NK-92 (cell line): ENCODE data around the gene CHCHD10.
"Not testable (repeated sequence)": the region's sequence is repeated elsewhere in the genome, so short reads cannot be mapped to it uniquely, and the experiment has no call there.

Source experiments
- DNase-seq: peaks from one replicate; lab custom pipeline; 2025; ENCODE audit not compliant: unreplicated experiment; lab: John Stamatoyannopoulos, UW

Gene CHCHD10

DNA sequence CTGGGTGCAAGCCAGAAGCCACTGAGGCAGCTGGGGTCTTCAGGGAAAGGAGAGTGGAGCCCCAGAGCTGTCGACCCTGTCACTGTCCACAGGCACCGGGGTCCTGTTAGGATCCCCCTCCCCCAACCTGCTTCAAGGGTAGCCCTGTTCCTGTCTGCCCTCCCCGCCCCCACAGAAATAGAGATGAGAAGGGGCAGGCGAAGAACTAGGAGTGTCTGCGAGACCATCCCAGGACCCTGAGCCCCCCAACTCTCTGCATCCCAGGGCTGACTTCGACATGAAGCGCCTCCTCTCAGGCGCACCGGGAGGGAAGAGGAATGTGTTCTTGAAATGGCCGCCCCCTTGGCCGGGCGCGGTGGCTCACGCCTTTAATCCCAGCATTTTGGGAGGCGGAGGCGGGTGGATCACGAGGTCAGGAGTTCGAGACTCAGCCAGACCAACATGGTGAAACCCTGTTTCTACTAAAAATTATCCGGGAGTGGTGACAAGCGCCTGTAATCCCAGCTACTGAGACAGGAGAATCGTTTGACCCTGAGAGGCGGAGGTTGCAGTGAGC, 16.3 kb downstream of the CHCHD10 start:
- no peak for DNase-seq

DNA sequence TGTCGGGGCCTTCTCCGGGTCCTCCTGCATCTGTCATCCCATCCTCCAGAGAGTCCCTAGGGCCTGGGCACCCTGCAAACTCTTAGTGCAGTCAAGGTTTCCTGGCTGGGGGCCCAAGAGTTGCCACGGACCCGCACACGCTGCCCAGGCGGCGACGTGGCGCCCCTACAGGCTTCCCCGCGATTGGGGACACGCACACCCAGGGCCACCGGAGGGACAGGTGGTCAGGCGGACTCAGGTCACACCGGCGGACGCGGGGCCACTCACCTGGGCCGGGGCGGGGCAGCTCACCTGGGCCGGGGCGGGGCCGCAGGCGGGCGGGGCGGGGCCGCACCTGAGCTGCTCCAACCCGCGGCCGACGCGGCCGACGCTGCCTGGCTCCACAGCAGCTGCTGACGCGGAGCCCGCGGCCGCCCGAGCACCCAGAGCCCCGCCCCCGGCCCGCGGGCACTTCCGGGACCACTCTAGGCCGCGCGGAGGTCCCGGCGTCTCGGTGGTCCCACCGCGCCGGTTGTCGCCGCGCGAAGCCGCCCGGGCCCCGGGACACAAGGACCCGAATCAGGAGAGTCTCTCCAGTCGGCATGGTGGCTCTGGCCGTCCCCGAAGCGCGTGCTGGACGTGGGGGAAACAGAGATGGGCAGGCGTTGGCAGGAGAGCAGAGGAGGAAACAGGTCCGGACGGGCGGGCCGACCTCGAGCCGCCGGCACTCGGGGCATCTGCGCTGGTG, 16.9 kb downstream of the CHCHD10 start, which contains the start of gene ZNF70:
Gene ZNF70 (minus strand): TSS at position 399 of the 727 bp plus-strand sequence. CDS start 5,972 bp downstream, outside the sequence.
- peak; percentile 11 for DNase-seq

DNA sequence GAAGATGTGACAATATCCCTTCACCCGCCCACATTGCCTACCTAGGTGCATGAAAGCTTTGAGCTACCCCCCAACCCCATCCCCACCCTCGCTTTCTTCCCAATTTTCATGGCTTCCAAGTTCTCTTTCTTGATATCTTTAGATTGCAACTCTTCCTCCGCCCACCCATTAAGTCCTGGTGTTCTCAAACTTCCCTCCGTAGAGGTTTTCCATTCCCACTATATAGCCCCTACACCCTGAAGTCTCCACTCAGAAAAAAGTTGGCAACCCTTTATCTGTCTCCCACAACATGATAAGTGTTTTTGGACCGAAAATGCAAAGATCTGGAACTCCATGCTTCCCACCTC, 17.4 kb downstream of the CHCHD10 start:
- no peak for DNase-seq

DNA sequence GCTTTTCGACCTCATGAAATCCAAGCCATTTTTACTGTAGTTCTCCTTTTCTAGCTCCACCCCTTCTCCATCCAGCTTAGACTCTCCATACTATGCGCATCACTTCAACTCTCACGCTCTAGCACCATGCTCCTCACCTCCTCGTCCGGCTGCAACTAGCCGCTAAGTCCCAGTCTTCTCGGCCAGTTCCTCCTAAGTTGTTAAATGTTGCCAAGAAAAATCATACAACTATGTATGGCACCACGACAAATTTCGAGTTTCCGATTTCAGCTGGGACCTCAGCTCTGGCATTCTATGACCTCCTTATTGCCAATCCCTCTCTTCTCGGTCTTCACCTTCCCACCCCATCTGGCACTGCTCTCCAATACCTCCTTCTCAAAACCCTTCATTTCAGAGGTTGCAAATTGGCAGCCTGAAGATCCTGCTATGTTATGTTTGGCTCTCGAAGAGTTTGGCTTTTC, 17.9 kb downstream of the CHCHD10 start:
- DNase-seq: no peak

DNA sequence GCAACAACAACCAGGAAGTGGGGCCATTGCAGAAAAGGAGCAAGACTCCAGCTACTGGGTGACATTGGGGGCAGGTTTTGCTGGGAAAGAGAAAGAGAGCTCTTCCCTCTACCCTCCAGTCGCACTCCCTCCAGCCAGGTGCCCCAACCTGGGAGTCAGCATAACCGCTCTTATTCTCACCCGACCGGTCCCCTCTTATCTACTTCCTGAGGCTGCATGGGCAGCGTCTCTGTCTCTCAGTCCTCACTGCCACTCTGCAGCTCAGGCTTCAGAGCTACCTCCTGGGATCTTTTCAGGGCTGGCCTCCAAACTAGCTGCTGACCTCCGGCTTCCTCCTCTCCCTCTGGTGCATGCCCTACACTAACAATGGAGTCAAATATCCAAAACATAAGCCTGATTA, 22.0 kb downstream of the CHCHD10 start:
- DNase-seq: no peak

DNA sequence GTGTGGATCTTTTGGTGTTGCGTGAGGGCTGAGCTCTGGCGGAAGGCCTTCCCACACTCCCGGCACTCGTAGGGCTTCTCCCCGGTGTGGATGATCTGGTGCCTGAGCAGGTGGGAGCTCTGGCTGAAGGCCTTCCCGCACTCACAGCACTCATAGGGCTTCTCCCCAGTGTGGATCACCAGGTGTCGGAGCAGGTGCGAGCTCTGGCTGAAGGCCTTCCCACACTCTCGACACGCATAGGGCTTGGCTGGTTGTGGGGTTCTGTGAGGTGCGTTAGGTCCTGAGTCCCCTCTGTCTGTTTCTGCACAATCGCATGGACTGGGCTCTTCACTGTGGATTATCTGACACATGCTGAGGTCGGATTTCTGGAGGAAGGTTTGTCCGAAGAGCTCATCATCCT, 23.3 kb downstream of the CHCHD10 start:
- no peak for DNase-seq

DNA sequence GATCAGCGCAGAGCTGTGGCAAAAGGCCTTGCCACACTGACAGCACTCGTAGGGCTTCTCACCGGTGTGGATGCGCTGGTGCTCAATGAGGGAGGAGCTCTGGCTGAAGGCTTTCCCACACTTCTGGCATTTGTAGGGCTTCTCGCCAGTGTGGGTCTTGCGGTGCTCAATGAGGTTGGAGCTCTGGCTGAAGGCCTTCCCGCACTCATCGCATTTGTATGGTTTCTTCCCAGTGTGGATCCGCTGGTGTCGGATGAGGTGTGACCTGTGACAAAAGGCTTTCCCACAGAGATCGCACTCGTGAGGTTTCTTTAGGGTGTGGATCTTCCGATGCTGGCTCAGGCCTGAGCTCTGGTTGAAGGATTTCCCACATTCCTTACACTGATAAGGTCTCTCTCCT, 23.8 kb downstream of the CHCHD10 start:
- no peak for DNase-seq

DNA sequence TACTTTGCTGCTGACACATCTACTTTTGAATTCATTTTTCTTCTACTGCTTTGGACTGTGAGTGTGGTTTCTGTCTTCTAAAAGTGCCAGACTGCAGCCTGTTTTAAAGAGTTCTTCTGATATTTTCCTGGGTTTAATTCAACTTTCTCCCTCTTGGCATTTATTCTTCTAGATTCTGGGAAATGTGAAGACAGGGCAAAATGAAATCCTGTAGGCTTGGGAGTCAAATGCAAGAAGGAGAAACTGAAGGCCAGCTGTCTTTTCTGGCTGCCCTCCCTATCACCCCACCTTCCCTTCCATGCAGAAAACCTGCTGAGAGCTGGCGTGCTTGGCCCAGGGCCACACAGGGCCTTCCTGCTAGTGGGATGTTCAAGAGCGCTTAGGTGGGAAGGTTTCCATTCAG, 24.5 kb downstream of the CHCHD10 start:
- no peak for DNase-seq

DNA sequence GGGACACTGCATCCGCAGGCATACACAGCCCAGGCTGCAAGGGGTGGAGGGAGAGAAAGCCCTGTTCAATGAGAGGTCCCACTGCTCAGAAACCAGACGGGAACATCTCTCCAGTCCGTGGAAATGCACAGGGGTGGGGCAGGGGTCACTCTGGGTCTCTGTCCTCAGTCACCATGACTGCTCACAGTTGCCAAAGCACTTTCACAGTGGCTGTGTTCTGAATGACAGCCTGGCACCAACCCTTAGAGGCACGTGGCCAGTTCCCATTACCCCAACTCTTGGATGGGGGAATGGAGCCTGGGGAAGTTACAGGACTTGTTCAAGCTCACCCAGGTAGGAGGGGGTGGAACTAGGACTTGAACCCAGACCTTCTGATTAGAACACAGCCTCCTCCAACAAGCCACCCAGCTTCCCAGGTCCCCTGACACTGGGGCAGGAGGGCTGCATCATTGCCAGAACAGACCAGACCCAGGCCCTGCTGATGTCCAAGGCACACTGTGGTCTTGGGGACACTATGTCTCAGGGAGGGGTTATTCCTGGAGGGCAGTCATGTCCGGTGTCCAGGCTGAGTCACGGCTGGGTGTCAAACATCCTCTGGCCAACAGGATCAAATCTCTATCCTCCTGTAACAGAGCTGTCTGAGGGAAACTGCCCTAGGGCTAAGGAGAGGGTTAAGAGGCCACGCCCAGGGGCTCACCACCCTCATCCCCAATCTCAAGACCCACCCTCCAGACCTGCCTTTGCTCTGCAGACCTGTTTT, 25.1 kb downstream of the CHCHD10 start:
- DNase-seq: no peak

DNA sequence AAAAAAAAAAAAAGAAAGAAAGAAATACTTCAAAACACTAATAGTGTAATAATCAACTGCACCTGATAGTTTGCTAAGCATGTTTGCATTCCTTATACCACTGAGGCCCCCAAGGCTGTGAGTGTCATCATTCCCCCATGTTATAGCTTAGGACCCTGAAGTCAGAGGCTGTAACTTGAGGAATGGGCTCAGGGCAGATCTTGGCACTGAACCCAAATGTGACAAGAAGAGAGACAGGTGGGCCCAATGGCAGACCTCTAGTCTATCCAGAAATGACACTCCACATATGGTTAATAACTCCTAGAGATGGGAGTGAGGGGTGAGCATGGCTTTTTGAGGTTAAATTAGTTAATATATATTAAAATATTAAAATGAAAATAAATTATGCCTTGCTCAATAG, 30.1 kb downstream of the CHCHD10 start:
- no peak for DNase-seq

DNA sequence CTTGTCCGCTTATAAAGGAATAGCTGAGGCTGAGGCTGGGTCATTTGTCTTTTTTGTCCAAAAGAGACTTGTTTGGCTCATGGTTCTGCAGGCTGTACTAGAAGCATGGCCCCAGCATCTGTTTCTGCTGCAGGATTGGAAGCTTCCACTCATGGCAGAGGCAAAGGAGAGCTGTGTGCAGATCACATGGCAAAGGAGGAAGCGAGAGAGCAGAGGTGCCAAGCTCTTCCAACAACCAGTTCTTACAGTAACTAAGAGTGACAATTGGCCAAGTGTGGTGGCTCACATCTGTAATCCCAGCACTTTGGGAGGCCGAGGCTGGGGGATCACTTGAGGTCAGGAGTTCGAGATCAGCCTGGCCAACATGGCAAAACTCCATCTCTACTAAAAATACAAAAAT, 39.7 kb downstream of the CHCHD10 start:
- not testable (repeated sequence) for DNase-seq

DNA sequence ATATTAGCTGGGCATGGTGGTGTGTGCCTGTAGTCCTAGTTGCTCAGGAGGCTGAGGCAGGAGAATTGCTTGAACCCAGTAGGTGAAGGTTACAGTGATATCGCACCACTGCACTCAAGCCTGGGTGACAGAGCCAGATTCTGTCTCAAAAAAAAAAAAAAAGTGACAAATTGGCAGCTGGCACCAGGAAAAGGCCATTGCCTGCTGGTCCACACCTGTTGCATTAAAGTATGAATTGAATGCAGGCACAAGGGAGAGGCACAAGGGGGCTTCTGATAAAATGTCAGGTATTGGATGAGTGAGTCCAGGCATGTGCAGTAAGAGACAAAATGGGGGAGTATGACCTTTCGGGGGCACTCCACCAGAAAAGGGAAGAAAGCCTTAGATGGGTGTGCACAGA, 45.0 kb downstream of the CHCHD10 start:
- no peak for DNase-seq

DNA sequence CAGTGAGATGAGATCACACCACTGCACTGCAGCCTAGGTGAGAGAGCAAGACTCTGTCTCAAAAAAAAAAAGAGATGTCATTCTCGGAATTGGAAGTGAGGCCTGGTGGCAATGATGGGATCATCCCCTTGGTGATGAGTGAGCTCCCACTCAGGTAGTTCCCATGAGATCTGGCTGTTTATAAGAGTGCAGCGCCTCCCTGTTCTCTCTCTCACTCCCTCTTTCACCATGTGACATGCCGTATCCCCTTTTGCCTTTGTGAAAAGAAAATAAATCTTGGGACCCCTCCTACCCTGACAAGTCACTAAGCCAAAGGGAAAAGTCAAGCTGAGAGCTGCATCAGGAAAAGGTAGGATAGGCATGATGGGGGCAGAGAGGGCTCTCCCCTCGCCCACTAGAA, 45.6 kb downstream of the CHCHD10 start:
- DNase-seq: no peak

DNA sequence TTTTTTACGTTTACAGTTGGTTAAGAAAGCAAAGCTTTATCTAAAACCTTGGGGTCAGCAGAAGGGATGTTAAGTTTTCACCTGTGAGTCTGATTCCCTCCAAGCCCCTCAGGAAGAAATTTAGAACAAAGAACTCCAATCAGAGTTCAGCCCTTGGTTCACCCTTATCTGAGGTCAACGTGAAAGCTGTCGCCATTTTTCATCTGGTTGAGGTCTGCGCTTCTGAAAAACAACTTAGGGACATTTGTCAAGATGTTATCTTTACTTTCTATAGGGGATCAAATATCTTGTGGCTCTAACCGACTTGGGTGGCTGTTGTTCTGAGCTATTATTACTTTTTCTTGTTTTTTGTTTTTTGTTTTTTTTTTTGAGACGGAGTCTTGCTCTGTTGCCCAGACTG, 46.9 kb downstream of the CHCHD10 start:
- DNase-seq: no peak

DNA sequence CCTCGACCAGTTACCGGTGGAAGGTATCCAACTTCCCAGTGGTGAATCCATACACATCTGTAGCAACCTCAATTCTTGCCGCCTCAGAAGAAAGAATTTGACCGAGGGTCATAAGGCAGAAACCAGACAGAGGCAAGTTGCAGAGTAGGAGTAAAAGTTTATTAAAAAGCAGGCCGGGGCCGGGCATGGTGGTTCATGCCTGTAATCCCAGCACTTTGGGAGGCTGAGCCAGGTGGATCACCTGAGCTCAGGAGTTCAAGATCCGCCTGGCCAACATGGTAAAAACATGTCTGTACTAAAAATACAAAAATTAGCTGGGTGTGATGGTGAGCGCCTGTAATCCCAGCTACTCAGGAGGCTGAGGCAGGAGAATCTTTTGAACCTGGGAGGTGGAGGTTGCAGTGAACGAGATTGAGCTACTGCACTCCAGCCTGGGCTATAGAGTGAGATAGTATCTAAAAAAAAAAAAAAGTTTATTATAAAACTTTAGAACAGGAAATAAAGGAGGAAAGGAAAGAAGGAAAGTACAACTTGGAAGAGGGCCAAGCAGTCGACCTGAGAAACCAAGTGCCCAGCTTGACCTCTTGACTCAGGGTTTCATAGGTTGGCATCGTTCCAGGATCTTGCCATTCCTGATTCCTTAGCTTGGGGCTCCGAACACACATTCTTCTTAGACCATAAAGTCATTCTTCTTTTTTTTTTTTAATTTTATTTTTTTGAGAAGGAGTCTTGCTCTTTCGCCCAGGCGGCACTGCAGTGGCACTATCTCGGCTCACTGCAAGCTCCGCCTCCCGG, 49.2 kb downstream of the CHCHD10 start:
- no peak for DNase-seq

DNA sequence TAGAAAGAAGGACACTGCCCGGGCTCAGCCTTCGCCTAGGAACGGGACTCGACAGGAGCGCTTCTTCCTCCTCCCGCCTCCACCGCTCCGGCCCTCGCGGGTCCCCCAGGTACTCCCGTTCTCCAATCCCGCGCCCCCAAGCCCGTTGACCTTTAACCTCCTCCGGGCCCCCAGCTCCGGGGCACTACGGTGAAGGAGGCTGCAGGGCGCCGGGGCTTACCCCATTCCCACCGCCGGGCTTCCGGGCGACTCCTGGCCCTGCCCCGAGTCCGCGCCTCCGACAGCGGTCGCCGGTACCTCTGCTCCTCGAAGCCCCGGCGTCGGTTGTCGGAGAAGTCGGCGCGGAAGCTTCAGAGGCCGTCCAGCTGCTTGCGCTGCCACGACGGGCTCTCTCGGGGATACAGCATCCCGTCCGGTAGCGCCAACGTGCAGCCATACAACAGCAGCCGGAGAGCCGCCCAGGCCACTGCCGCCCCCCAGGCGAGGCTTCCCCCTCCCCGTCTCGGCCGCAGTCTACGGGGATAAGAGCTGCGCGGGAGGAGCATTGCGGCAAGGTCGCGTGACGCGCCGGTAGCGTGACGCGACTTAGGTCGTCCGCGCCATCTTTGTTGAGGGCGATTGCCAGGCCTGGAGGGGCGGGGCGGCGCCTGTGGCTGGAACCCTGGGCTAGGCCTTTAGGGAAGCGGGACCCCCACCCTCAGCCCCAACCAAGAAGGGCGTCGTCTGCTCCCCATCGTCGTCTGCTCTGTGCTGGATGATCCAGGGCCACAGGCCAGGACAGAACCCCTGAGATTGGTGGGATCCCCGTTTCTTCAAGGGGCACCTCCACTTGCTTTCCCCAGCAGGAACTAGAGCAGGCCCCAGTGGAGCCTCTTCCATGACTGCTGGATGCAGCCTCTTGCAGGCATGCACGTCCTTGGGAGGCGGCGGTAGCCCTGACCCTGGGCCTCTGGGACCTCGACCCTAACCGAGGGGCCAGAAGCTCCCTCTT, 50.7 kb downstream of the CHCHD10 start:
- peak; percentile 9 for DNase-seq
